Right hindlimb (tissue), 1 donor: ENCODE measurements around the gene LIX1L.

Source experiments
- DNase-seq: peaks from one replicate; pipeline ENCODE4 v3.0.0-alpha.2; 2018

The LIX1L gene

GRCh38 chr1:145892486-145893087 is 65.2 kb downstream of the LIX1L start:
- DNase-seq: peak; percentile 10

GRCh38 chr1:145891587-145892485 is 66.0 kb downstream of the LIX1L start:
- peak; percentile 95 for DNase-seq

- no peak for DNase-seq
Observed at GRCh38 chr1:145891143-145891542, 66.7 kb downstream of the LIX1L start.

GRCh38 chr1:145889722-145890121 is 68.1 kb downstream of the LIX1L start:
- no peak for DNase-seq

GRCh38 chr1:145887631-145888030 is 70.2 kb downstream of the LIX1L start:
- DNase-seq: no peak

- DNase-seq: no peak
Observed at GRCh38 chr1:145886816-145887215, 71.0 kb downstream of the LIX1L start.

- DNase-seq: no peak
Observed at GRCh38 chr1:145886390-145886789, 71.4 kb downstream of the LIX1L start.

- DNase-seq: peak; percentile 89
Observed at GRCh38 chr1:145885738-145886287, 72.0 kb downstream of the LIX1L start, which contains the start of gene ANKRD35. ANKRD35 (minus strand) TSS chr1:145885866; CDS start chr1:145885758, 108 bp downstream.

- no peak for DNase-seq
Observed at GRCh38 chr1:145884675-145885074, 73.1 kb downstream of the LIX1L start.
